Hematopoietic multipotent progenitor cell (in vitro differentiated cells): Measurements from ENCODE around the gene ADPRHL1. TPM values are rescaled to one million over a fixed set of nuclear protein-coding genes. Genes with fewer than 3 reads are reported as not detected.
"Not testable (repeated sequence)": the region's sequence is repeated elsewhere in the genome, so short reads cannot be mapped to it uniquely, and the experiment has no call there.

Source experiments
- DNase-seq, 3 donors: peaks; one replicate each; pipeline ENCODE4 v3.0.0-alpha.2; 2011 to 2015; ENCODE audit warnings: low read depth in 2 of 3, low spot score in 2 of 3
- total RNA-seq: library from RNA; depleted of rRNA; stranded (reverse); fragments of >200 nt; gene quantifications from one replicate; pipeline ENCODE4 v1.2.3, GENCODE V29; 2012

The ADPRHL1 gene
- total RNA-seq, 1 donor = 0.27 TPM

GRCh38 chr13:113437408-113438010 lies 15.8 kb downstream of the ADPRHL1 start:
- no peak for DNase-seq

GRCh38 chr13:113436866-113437265 lies 16.4 kb downstream of the ADPRHL1 start:
- DNase-seq = not testable (repeated sequence)

- not testable (repeated sequence) for DNase-seq
Measured at GRCh38 chr13:113435907-113436306, 17.4 kb downstream of the ADPRHL1 start.

- DNase-seq = no peak
Measured at GRCh38 chr13:113433391-113433916, 19.8 kb downstream of the ADPRHL1 start.

GRCh38 chr13:113432506-113433270 lies 20.6 kb downstream of the ADPRHL1 start:
- no peak for DNase-seq

GRCh38 chr13:113431171-113431570 lies 22.1 kb downstream of the ADPRHL1 start:
- DNase-seq = no peak

- DNase-seq = no peak
Measured at GRCh38 chr13:113430378-113431110, 22.7 kb downstream of the ADPRHL1 start.

- no peak for DNase-seq
Measured at GRCh38 chr13:113429608-113429985, 23.7 kb downstream of the ADPRHL1 start.

GRCh38 chr13:113428871-113429607 lies 24.2 kb downstream of the ADPRHL1 start:
- DNase-seq = no peak

- DNase-seq = no peak
Measured at GRCh38 chr13:113428469-113428865, 24.8 kb downstream of the ADPRHL1 start.

GRCh38 chr13:113427562-113428468 lies 25.5 kb downstream of the ADPRHL1 start:
- DNase-seq = no peak

GRCh38 chr13:113426591-113426986 lies 26.7 kb downstream of the ADPRHL1 start:
- no peak for DNase-seq

GRCh38 chr13:113425941-113426590 lies 27.2 kb downstream of the ADPRHL1 start:
- no peak for DNase-seq

GRCh38 chr13:113423520-113424163 lies 29.6 kb downstream of the ADPRHL1 start:
- no peak for DNase-seq

- no peak for DNase-seq
Measured at GRCh38 chr13:113422807-113423519, 30.3 kb downstream of the ADPRHL1 start.

GRCh38 chr13:113421673-113422270 lies 31.5 kb downstream of the ADPRHL1 start:
- DNase-seq = no peak

- no peak for DNase-seq
Measured at GRCh38 chr13:113420833-113421600, 32.3 kb downstream of the ADPRHL1 start.
